RWPE1 (cell line): ENCODE data around the gene SYNE1.

ENCODE experiments used
- CTCF ChIA-PET: fragments of 350-600 bp; sonication (Branson Sonifier 250); formaldehyde crosslinking; extraction: SDS; loops from one replicate; lab custom pipeline; 2021; lab: Yijun Ruan, JAX
- POLR2A ChIA-PET: fragments of 400-600 bp; formaldehyde crosslinking; extraction: SDS; loops from one replicate; lab custom pipeline; 2020; ENCODE audit warnings: antibody characterized with exemption; ENCODE audit not compliant: low non-redundant PET; lab: Yijun Ruan, JAX
- DNase-seq: peaks from one replicate; pipeline ENCODE4 v3.0.0; 2012; ENCODE audit warnings: low spot score
- H3K27ac ChIP-seq: fragments of 450-650 bp; 2 replicates; pipeline ENCODE4 v1.5.1; 2017
- CTCF ChIP-seq: fragments of 450-650 bp; conservative IDR thresholded peaks from 2 replicates; pipeline ENCODE4 v1.5.1; 2017; ENCODE audit warnings: low read depth, mild to moderate bottlenecking

The SYNE1 gene

GRCh38 chr6:152206072-152206818 is 430.9 kb downstream of the SYNE1 start:
- H3K27ac ChIP-seq, result no peak overlapping the region
- no peak for DNase-seq
- no peak for TF ChIP-seq CTCF
- ChIA-PET CTCF (no interaction called here), POLR2A (no interaction called here)

DNA sequence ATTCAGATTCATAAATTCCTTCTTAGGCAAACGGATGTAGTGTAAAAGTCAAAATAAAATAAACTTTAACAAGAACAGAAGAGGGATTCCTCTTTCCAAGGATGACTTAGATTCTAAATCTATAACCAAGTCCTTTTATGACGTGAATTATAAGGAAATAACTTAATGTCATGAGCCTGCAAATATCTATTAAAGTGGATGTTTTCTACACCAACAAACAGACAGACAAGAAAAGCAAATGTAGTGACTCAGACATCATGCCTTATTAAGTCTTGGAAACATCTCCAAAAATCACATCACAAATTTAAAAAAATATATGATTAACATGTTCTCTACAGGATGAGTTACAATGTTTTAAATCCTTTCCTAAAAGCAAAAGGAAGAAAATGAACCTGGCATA is 432.6 kb downstream of the SYNE1 start:
- no peak overlapping the region for H3K27ac ChIP-seq
- ChIA-PET CTCF (no interaction called here), POLR2A (no interaction called here)
- no peak for TF ChIP-seq CTCF
- DNase-seq, result no peak

- POLR2A ChIA-PET, result no interaction called here
- TF ChIP-seq CTCF, result no peak
- CTCF ChIA-PET, result no interaction called here
- H3K27ac ChIP-seq, result no peak overlapping the region
- no peak for DNase-seq
These were observed 436.0 kb downstream of the SYNE1 start for GRCh38 chr6:152201120-152201519.

- ChIA-PET CTCF (no interaction called here), POLR2A (no interaction called here)
- DNase-seq, result no peak
These were observed 441.3 kb downstream of the SYNE1 start for GRCh38 chr6:152195896-152196295.

GRCh38 chr6:152189736-152190135 is 447.4 kb downstream of the SYNE1 start:
- DNase-seq, result no peak
- no peak overlapping the region for H3K27ac ChIP-seq
- CTCF ChIA-PET, result no interaction called here
- TF ChIP-seq CTCF, result no peak
- POLR2A ChIA-PET, result no interaction called here

More at GRCh38 chr6:152195896-152196295, 441.3 kb downstream of the SYNE1 start:
- H3K27ac ChIP-seq, result no peak overlapping the region
- no peak for TF ChIP-seq CTCF

GRCh38 chr6:152188011-152188410 is 449.2 kb downstream of the SYNE1 start:
- ChIA-PET CTCF (no interaction called here), POLR2A (no interaction called here)
- DNase-seq, result no peak
- H3K27ac ChIP-seq, result no peak overlapping the region
- TF ChIP-seq CTCF, result no peak
